Measurements from ENCODE around the gene GPAT2.
"Not testable (repeated sequence)": the region's sequence is repeated elsewhere in the genome, so short reads cannot be mapped to it uniquely, and the experiment has no call there.

GPAT2 gene

DNA sequence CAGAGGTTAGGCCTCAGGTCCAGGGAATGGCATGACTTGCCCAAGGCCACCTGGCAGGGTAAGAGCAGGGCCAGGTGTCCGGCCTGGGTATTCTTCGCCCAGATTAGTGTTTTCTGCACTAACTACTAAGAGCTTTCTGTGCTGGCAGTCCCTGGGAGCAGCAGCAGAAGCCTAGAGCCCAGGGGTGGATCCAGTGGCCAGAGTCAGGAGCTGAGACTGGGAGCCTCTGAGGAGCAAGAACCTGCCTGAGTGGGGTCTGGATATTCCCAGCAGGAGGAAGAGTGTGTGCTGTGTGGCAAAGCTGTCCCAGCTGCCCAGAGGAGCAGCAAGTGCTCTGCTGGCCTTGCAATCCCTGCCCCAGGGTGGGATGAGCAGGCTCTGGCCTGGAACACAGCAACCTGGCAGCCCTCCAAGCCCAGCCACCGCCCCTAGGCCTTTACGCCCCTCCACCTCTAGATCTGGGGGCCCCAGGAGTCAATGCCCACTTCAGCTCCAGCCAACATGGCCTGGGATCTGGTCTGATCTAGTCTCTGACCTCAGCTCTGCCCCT is 30.7 kb upstream of the GPAT2 start:
- H2AFZ ChIP-seq (ENCODE audit: low read depth), result no peak overlapping the region
- no peaks in the 10 kb centered on the region for H3K36me3 ChIP-seq (ENCODE audit: insufficient read depth)
- no peaks in the 10 kb centered on the region for H4K20me1 ChIP-seq (ENCODE audit: insufficient read depth)
- no peak overlapping the region for H3K27ac ChIP-seq
- no peaks in the 10 kb centered on the region for H3K79me2 ChIP-seq (ENCODE audit: insufficient read depth, low read depth)
- no peaks in the 10 kb centered on the region for H3K27me3 ChIP-seq (ENCODE audit: insufficient read depth, low read depth)
- H3K4me1 ChIP-seq (ENCODE audit: low read depth, poor library complexity, severe bottlenecking), result no peaks in the 10 kb centered on the region
- H3K4me2 ChIP-seq, result no peak overlapping the region
- H3K4me3 ChIP-seq (IDR thresholded peaks at IDR 0.05; ENCODE audit: insufficient read depth, low read depth, low read length), result no peak overlapping the region
- no peak overlapping the region for H3K9ac ChIP-seq
- TF ChIP-seq, protein P1, sequence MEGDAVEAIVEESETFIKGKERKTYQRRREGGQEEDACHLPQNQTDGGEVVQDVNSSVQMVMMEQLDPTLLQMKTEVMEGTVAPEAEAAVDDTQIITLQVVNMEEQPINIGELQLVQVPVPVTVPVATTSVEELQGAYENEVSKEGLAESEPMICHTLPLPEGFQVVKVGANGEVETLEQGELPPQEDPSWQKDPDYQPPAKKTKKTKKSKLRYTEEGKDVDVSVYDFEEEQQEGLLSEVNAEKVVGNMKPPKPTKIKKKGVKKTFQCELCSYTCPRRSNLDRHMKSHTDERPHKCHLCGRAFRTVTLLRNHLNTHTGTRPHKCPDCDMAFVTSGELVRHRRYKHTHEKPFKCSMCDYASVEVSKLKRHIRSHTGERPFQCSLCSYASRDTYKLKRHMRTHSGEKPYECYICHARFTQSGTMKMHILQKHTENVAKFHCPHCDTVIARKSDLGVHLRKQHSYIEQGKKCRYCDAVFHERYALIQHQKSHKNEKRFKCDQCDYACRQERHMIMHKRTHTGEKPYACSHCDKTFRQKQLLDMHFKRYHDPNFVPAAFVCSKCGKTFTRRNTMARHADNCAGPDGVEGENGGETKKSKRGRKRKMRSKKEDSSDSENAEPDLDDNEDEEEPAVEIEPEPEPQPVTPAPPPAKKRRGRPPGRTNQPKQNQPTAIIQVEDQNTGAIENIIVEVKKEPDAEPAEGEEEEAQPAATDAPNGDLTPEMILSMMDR (conservative IDR thresholded peaks at IDR 0.05; ENCODE audit: low read depth, low read length), result no peak

DNA sequence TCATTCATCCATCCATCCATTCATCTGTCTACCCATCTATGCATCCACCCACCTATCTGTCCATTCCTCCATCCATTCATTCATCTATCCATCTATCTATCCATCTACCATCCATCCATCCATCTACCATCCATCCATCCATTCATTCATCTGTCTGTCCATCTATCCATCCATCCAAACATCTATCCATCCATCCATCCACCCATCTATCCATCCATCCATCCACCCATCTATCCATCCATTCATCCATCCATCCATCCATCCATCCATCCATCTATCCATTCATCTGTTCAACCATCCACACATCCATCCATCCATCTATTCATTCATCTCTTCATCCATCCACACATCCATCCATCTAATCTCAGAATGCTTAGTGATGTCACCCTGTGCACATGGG is 30.0 kb upstream of the GPAT2 start:
- not testable (repeated sequence) for H3K27ac ChIP-seq; H3K4me1 ChIP-seq (ENCODE audit: low read depth, poor library complexity, severe bottlenecking); H4K20me1 ChIP-seq (ENCODE audit: insufficient read depth)

DNA sequence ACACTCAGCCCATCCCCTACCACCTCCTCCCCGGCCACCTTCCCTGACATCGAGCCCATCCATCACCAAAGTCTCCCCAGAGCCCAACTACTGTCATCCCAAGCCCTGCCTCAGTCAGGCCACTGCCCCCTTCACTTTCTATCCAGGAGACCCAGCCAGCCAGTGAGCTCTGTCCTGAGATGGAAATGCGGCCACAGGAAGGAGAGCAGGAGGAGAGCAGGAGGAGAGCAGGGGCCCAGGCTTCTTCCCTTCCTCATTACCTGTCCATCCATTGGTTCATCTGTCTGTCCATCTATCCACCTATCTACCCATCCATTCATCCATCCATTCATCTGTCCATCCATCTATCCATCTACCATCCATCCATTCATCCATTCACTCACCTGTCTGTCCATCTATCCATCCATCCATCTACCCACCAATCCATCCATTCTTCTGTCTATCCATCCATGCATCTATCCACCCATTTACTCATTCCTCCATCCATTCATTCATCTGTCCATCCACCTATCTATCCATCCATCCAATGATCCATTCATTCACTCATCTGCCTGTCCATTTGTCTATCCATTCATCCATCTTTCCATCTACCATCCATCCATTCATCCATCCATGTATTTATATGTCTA is 29.4 kb upstream of the GPAT2 start:
- not testable (repeated sequence) for H3K4me3 ChIP-seq (IDR thresholded peaks at IDR 0.05; ENCODE audit: insufficient read depth, low read depth, low read length); H3K27ac ChIP-seq; H3K4me2 ChIP-seq; H3K27me3 ChIP-seq (ENCODE audit: insufficient read depth, low read depth); H3K9ac ChIP-seq; H3K36me3 ChIP-seq (ENCODE audit: insufficient read depth); H4K20me1 ChIP-seq (ENCODE audit: insufficient read depth); H3K4me1 ChIP-seq (ENCODE audit: low read depth, poor library complexity, severe bottlenecking); H3K79me2 ChIP-seq (ENCODE audit: insufficient read depth, low read depth); H2AFZ ChIP-seq (ENCODE audit: low read depth)

More for the DNA sequence above, 30.0 kb upstream of the GPAT2 start:
- H3K4me2 ChIP-seq; H3K9ac ChIP-seq; H3K27me3 ChIP-seq (ENCODE audit: insufficient read depth, low read depth); H3K79me2 ChIP-seq (ENCODE audit: insufficient read depth, low read depth); H3K4me3 ChIP-seq (IDR thresholded peaks at IDR 0.05; ENCODE audit: insufficient read depth, low read depth, low read length); H2AFZ ChIP-seq (ENCODE audit: low read depth); H3K36me3 ChIP-seq (ENCODE audit: insufficient read depth): not testable (repeated sequence)

DNA sequence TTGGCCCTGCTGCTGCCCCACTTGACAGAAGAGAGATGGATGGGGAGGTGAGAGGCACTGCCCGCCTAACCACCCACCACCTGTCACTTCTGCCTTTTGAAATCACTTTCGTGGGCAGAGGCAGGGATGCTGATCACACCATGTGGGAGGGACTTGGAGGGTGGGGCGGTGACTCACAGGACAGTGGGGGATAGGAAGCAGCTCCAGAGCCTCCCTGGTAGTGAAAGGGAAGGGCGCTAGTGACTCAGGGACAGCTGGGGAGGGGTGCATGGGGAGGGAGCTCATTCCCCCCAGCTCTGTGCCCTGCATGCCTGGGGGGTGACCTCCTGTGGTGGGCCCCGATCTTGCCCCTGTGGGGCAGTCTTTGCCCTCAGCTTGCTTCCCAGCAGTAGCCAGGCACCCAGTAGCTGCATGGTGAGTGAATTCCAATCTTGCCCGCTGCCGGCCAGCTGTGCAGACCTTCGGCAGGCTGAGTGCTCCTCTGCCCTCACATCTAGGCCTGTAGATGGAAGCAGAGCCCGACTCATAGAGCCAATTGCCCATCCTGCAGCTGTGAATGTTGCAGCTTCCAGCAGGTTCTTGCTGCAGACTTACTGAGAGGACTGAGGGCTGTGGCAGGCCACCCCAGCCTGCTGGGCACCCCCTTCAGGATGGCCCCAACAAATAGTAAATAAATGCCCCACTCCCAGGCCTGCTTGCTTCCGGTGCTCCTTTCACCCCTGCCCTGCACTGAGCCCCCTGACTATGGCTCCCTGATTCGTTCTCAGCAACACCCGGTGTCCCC is 28.6 kb upstream of the GPAT2 start:
- H3K4me2 ChIP-seq; H3K79me2 ChIP-seq (ENCODE audit: insufficient read depth, low read depth); H2AFZ ChIP-seq (ENCODE audit: low read depth); H3K4me1 ChIP-seq (ENCODE audit: low read depth, poor library complexity, severe bottlenecking); H3K9ac ChIP-seq; H3K27me3 ChIP-seq (ENCODE audit: insufficient read depth, low read depth); H3K27ac ChIP-seq; H4K20me1 ChIP-seq (ENCODE audit: insufficient read depth); H3K36me3 ChIP-seq (ENCODE audit: insufficient read depth); H3K4me3 ChIP-seq (IDR thresholded peaks at IDR 0.05; ENCODE audit: insufficient read depth, low read depth, low read length): not testable (repeated sequence)

DNA sequence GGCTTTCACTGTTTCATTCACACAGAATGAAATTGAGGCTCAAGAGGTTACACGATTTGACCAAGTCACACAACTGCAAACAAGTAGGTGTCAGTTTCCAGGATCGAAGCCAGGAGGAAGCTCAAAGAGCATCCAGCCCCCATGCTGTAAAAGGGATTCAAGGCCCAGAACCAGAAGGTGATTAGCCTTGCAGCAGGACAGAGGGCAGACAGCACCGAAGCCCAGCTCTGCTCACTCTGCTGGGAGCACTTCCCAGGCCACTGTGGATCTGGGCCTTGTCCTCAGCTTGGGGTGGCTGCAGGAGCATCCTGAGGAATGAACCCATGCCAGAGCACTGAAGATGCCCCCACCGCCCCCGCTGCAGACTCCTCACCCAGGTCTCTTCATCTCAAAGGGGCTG is 27.8 kb upstream of the GPAT2 start:
- H4K20me1 ChIP-seq (ENCODE audit: insufficient read depth); H3K36me3 ChIP-seq (ENCODE audit: insufficient read depth); H3K27me3 ChIP-seq (ENCODE audit: insufficient read depth, low read depth); H3K9ac ChIP-seq; H3K79me2 ChIP-seq (ENCODE audit: insufficient read depth, low read depth); H3K4me1 ChIP-seq (ENCODE audit: low read depth, poor library complexity, severe bottlenecking); H3K4me2 ChIP-seq; H3K4me3 ChIP-seq (IDR thresholded peaks at IDR 0.05; ENCODE audit: insufficient read depth, low read depth, low read length); H2AFZ ChIP-seq (ENCODE audit: low read depth); H3K27ac ChIP-seq: not testable (repeated sequence)

DNA sequence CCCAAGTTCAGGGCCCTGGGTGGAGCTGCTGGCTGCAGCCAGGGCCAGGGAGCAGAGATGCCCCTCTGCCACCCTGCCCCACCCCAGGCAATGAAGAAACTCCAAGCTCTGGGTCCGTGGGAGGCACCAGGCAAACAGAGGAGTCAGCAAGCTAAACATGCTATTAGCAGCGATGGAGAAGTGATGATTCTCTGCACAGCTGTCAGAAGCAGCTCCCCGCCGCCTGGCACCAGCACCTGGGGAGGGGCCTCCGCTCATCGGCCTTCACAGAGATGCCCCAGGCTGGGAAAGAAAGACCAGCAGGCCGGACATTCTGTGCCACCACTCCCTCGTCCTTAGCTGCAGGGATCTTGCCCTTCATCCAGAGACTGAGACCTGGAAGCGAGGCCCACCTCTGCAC is 27.2 kb upstream of the GPAT2 start:
- not testable (repeated sequence) for H3K27ac ChIP-seq; H3K79me2 ChIP-seq (ENCODE audit: insufficient read depth, low read depth); H3K36me3 ChIP-seq (ENCODE audit: insufficient read depth); H3K4me1 ChIP-seq (ENCODE audit: low read depth, poor library complexity, severe bottlenecking); H3K4me3 ChIP-seq (IDR thresholded peaks at IDR 0.05; ENCODE audit: insufficient read depth, low read depth, low read length); H3K4me2 ChIP-seq; H2AFZ ChIP-seq (ENCODE audit: low read depth); H3K9ac ChIP-seq; H3K27me3 ChIP-seq (ENCODE audit: insufficient read depth, low read depth); H4K20me1 ChIP-seq (ENCODE audit: insufficient read depth)

DNA sequence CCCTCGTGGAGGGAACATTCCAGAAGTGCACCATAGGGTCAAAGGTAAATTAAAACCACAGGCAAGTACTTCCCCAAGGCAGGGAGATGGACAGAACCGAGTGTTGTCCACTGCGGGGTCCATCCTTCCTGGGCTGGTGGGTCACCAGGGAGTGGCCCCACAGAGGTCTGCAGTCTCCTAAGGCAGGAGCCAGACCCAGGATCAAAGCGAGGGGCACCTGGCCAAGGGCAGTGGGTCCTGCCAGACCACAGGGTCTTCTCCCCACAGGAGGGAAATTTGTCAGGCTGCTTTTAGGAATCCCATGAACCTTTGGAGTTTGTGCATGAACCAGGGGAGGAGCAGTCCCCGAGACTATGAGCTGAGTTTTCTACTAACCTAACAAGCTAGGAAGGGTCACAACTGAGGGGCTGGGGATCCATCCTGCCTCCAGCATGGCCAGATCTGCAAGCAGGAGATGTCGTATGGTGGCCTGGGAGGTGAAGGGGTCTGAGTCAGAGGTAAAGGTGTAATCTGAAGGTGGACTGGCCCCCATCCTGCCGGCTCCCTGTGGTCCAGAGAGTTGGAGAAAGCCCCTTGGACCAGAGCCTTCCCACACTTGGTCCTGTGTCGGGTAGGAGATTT is 26.6 kb upstream of the GPAT2 start:
- not testable (repeated sequence) for H3K4me2 ChIP-seq; H3K4me1 ChIP-seq (ENCODE audit: low read depth, poor library complexity, severe bottlenecking); H3K36me3 ChIP-seq (ENCODE audit: insufficient read depth); H3K9ac ChIP-seq; H3K79me2 ChIP-seq (ENCODE audit: insufficient read depth, low read depth); H4K20me1 ChIP-seq (ENCODE audit: insufficient read depth); H3K27ac ChIP-seq; H3K27me3 ChIP-seq (ENCODE audit: insufficient read depth, low read depth); H3K4me3 ChIP-seq (IDR thresholded peaks at IDR 0.05; ENCODE audit: insufficient read depth, low read depth, low read length); H2AFZ ChIP-seq (ENCODE audit: low read depth)

DNA sequence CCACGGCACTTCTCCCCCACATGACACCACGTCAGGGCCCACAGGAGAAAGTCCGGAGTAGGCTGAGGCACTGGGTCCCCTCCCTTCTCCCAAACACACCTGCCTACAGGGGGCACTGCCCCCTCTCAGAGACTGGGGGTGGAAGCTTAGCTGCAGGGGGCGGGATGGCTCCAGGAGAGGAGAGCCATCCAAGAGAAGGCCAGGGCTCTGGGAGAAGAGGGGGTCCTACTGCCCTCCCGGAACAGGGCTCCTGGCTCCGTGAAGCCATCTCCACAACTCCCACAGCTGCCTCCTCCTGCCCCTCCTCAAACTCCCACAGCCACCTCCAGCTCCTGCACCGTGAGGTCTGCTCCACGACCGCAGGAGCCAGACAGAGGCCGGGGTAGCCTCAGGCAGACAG is 25.6 kb upstream of the GPAT2 start:
- H3K27ac ChIP-seq; H3K4me1 ChIP-seq (ENCODE audit: low read depth, poor library complexity, severe bottlenecking); H3K9ac ChIP-seq; H3K4me3 ChIP-seq (IDR thresholded peaks at IDR 0.05; ENCODE audit: insufficient read depth, low read depth, low read length); H4K20me1 ChIP-seq (ENCODE audit: insufficient read depth); H3K4me2 ChIP-seq; H3K36me3 ChIP-seq (ENCODE audit: insufficient read depth); H3K27me3 ChIP-seq (ENCODE audit: insufficient read depth, low read depth); H3K79me2 ChIP-seq (ENCODE audit: insufficient read depth, low read depth); H2AFZ ChIP-seq (ENCODE audit: low read depth): not testable (repeated sequence)

DNA sequence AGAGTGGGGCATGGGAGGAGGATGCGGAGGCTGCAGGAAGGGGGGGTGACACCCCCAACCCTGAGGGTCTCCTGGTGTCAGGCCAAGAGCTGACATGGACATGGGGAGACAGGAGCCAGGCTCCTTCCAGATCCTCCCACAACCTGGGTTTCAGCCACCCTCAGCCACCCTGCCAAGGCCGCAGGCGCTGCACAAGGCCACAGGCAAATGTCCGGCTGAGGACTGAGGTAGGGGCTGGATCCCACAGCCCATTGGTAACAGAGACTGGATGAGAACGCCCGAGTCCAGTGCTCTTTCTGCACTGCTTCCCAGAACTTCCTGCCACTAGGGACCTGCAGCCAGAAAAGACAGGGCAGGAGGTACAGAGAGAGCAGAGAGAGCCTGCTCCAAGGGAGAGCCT is 24.7 kb upstream of the GPAT2 start:
- not testable (repeated sequence) for H3K36me3 ChIP-seq (ENCODE audit: insufficient read depth); H3K27me3 ChIP-seq (ENCODE audit: insufficient read depth, low read depth); H2AFZ ChIP-seq (ENCODE audit: low read depth); H3K9ac ChIP-seq; H3K4me2 ChIP-seq; H3K79me2 ChIP-seq (ENCODE audit: insufficient read depth, low read depth); H3K4me1 ChIP-seq (ENCODE audit: low read depth, poor library complexity, severe bottlenecking); H3K27ac ChIP-seq; H4K20me1 ChIP-seq (ENCODE audit: insufficient read depth); H3K4me3 ChIP-seq (IDR thresholded peaks at IDR 0.05; ENCODE audit: insufficient read depth, low read depth, low read length)
